ENCODE measurements around the gene HCK. TPM values are rescaled to one million over a fixed set of nuclear protein-coding genes. Genes with fewer than 3 reads are reported as not detected.
A peak's percentile ranks its signal among the peaks of the same experiment; 100 is the strongest.

Gene HCK
- total and polyA plus RNA-seq, 8 donors: 0.42 to 12.9 (median 2.2) TPM

DNA sequence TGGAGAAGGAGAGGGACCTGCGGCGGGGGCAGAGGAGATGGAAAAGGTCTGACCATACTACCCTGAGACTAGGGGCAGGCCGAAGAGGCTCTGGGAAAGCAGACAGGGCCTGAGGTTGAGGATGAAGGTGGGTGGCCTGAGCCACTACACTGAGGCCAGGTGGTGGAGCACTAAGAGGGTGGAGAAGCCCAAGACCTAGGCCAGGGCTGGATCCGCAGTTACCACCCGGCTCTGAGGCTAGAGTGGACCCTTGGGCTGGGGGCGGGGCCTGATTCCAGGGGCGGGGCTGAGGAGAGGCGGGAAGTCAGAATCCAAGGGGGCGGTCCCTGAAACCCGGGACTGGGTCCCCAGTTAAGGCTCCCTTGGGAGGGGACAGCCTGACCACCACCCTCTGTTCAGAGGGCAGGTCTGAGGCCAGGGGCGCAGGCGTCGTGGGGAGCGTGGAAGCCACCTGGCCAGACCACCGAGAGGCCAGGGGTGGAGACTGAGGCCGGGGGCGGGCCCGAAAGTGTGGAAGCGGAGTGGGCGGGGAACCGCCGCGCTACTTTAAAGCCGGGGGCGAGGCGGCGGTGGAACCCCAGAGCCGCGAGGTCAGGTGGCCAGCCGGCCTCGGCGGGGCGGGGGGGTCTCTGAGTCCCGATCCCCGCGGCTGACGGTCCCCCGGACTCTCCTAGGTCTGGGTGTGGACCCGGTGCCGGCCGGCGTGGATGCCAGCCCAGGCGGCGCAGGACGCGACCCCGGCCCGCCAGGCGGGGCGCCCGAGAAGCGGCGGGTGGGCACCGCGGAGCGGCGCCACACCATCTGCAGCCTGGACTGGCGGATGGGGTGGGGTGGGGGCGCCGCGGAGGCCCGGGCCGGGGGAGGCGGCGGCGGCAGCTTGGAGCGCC, 33.5 kb upstream of the HCK start:
- DNase-seq (peak; percentile 75 to 92 (median 87)), ATAC-seq (peak; percentile 90 to 96 (median 94)), FAIRE-seq (no peak)
- no peaks in the 10 kb centered on the region for H3K9me3 ChIP-seq
- TF ChIP-seq, protein P1, sequence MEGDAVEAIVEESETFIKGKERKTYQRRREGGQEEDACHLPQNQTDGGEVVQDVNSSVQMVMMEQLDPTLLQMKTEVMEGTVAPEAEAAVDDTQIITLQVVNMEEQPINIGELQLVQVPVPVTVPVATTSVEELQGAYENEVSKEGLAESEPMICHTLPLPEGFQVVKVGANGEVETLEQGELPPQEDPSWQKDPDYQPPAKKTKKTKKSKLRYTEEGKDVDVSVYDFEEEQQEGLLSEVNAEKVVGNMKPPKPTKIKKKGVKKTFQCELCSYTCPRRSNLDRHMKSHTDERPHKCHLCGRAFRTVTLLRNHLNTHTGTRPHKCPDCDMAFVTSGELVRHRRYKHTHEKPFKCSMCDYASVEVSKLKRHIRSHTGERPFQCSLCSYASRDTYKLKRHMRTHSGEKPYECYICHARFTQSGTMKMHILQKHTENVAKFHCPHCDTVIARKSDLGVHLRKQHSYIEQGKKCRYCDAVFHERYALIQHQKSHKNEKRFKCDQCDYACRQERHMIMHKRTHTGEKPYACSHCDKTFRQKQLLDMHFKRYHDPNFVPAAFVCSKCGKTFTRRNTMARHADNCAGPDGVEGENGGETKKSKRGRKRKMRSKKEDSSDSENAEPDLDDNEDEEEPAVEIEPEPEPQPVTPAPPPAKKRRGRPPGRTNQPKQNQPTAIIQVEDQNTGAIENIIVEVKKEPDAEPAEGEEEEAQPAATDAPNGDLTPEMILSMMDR (IDR thresholded peaks at IDR 0.05): no peak
- 1% methylated on average over 51 to 67 of the region's 67 CpGs for WGBS, 2 donors
- H3K36me3 ChIP-seq: no peaks in the 10 kb centered on the region
- H3K27ac ChIP-seq: no peak overlapping the region
- peak overlapping the region; percentile 31 to 73 (median 63) for H3K4me3 ChIP-seq
- intact Hi-C loops (cut with DNase I): no loop called here
- H3K27me3 ChIP-seq: no peaks in the 10 kb centered on the region
- peaks cover 0 to 4% (median 3%) of the 10 kb centered on the region in 3 donors for H3K4me1 ChIP-seq

DNA sequence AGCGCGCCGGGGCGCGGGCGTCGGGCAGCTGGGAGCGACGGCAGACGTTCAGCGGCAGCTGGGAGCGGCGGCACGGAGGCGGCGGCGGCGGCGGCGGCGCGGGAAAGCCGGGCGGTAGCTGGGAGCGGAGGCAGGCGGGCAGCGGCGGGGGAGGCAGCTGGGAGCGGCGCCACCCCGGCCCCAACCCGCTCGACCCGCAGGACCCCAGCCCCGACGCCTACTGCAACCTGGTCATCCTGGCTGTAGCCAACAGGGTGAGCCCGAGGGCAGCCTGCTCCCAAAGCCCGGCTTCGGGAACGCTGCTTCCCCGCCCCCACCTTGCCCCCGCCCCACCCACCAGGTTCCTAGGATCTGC, 32.9 kb upstream of the HCK start:
- Histone ChIP-seq H3K4me3 (peak overlapping the region in 3 of 4 donors; percentile 31 to 73 (median 67)), H3K36me3 (no peaks in the 10 kb centered on the region), H3K9me3 (no peaks in the 10 kb centered on the region), H3K27me3 (no peaks in the 10 kb centered on the region), H3K27ac (no peak overlapping the region), H3K4me1 (peaks cover 0 to 4% (median 3%) of the 10 kb centered on the region in 3 donors)
- ATAC-seq (peak in 2 of 4 donors; percentile 6 to 12), DNase-seq (peak in 3 of 6 donors; percentile 18 to 65 (median 44)), FAIRE-seq (no peak)
- intact Hi-C loops (cut with DNase I): no loop called here
- TF ChIP-seq, protein P1 (IDR thresholded peaks at IDR 0.05): no peak
- WGBS, 2 donors: 1 to 2% methylated on average over 10 to 42 of the region's 42 CpGs

DNA sequence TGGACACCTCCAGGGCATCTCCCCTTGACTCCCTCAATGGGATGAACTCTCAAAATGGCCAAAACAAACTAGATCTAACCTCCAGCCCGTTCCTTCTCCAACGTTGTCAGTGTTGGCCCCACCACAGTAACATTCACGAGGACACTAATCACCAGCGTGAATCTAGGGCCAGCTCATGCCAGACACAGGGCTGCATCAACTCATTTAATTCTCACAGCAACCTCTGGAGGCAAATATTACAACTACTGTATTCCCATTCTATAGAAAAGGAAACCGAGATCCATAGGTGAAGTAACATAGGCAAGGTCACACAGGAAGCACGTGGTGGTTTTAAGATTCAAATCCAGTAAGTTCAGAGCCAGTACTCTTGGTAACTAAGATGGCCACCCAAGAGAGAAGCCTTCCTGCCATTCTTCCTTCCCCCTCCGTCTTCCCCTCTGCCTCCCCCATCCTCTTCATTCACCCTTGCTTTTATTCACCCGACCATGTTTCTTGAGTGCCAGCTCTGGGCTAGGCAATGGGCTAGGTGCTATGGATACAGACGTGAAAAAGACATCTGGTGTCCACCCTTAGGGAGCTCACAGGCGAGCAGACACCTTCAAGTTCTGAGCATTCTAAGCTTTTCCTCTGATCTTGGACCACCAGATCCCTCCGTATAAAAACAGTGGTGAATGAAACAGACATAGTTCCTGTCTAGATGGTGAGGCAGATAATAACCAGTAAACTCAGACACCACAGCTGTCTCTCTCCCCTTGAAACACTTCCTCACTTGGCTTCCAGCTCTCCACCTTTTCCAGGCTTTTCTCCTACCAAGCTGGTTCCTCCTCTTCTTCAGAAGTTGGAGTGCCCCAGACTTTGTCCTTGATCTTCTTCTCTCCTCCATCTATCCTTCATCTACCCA, 32.2 kb upstream of the HCK start:
- no peaks in the 10 kb centered on the region for H3K9me3 ChIP-seq
- H3K27me3 ChIP-seq: no peaks in the 10 kb centered on the region
- intact Hi-C loops (cut with DNase I): loop anchor here in 1 of 3 donors (10.0 kb wide), 1 partner anchor 175 kb away; the partner anchor contains the start of gene FOXS1
- 30 to 31% methylated on average over 11 of the region's 11 CpGs for WGBS, 2 donors
- ATAC-seq (no peak), DNase-seq (no peak), FAIRE-seq (no peak)
- H3K27ac ChIP-seq: no peak overlapping the region
- H3K4me3 ChIP-seq: peak overlapping the region in 2 of 4 donors; percentile 67 to 73
- no peaks in the 10 kb centered on the region for H3K36me3 ChIP-seq
- TF ChIP-seq, protein P1 (IDR thresholded peaks at IDR 0.05): no peak
- H3K4me1 ChIP-seq: peaks cover 0 to 4% (median 3%) of the 10 kb centered on the region in 3 donors

DNA sequence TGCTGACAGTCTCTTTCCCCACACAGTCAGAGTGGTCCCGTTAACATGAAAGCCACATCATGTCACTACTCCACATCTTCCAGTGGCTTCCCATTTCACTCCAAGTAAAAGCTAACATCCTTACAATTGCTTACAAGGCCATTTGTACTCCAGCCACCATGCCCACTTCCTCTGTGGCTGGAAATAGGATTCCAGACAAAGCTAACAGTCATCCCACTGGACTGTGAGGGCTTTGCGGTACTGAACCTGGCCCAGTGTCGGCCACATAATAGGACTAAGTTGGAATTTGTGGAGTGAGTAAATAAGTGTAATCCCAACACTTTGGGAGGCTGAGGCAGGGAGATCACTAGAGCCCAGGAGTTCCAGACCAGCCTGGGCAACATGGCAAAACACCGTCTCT, 31.0 kb upstream of the HCK start:
- no peak for ATAC-seq
- Histone ChIP-seq H3K4me3 (no peak overlapping the region), H3K9me3 (no peaks in the 10 kb centered on the region), H3K4me1 (peaks cover 0 to 4% (median 3%) of the 10 kb centered on the region in 3 donors), H3K36me3 (no peaks in the 10 kb centered on the region), H3K27ac (no peak overlapping the region), H3K27me3 (no peaks in the 10 kb centered on the region)
- no peak for FAIRE-seq
- WGBS, 2 donors: 67 to 82% methylated on average over 4 of the region's 4 CpGs
- TF ChIP-seq, protein P1 (IDR thresholded peaks at IDR 0.05): no peak
- no peak for DNase-seq
- intact Hi-C loops (cut with DNase I): loop anchor here in 1 of 3 donors (10.0 kb wide), 1 partner anchor 176 kb away; the partner anchor contains the start of gene FOXS1

Measured in pancreas (tissue), 10 donors.